Stimulated activated CD4-positive, alpha-beta T cell treated with anti-CD3 and anti-CD28 coated beads, Interleukin-15, amount 100 ng/mL, for 48 hours (primary cell): ENCODE data around the gene PHF5A.

Experiments
- DNase-seq, 2 donors: peaks; one replicate each; pipeline ENCODE4 v3.0.0-alpha.2; 2020; ENCODE audit warnings: low read depth in 2 of 2

The PHF5A gene

DNA sequence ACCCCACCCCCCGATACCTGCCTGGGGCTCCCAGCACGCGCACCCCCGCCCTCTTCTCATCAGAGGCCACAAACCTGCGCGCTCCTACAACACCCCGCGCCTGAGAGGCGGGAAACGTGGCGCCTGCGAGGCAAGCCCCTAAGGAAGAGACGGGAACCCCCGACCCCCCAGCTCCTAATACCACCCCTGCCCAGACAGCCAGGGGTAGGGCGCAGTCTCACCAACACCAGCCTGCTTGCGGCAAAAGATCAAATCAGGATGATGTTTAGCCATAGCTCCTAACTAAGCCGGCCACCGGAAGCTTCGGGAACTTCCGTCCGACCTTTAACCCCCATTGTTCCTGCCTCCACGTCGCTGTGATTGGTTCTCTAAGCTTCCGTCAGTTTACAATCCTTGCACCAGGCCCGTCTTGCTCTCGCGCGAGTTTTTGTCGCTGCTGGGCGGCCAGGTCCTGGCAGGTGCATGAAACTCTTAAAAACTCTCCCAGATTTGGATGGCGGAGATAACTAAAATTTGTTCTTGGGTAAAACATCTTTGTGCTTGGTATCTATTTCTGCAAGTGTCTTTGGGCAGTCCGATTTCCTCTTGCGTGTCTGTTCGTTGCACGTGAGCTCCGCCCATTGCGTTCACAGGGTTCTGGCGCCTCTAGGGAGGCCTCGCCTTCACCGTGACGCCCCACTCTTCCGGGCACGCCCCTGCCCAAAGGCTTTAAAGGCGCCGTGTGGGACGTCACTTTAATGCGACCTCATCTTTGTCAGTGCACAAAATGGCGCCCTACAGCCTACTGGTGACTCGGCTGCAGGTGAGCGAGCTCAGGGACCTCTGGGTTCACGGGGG lies at the start of gene PHF5A, which contains the start of gene ACO2:
PHF5A (minus strand) TSS at position 312 of the 837 bp plus-strand sequence; CDS start at position 273, 39 bp downstream.
ACO2 (plus strand) TSS at position 737 of the 837 bp plus-strand sequence; CDS start at position 767, 30 bp downstream.
- peak; percentile 95 to 98 for DNase-seq

GRCh38 chr22:41518048-41518347 lies 49.5 kb upstream of the PHF5A start:
- DNase-seq: no peak

- peak; percentile 41 to 53 for DNase-seq
Observed at GRCh38 chr22:41517172-41518047, 48.9 kb upstream of the PHF5A start.

DNA sequence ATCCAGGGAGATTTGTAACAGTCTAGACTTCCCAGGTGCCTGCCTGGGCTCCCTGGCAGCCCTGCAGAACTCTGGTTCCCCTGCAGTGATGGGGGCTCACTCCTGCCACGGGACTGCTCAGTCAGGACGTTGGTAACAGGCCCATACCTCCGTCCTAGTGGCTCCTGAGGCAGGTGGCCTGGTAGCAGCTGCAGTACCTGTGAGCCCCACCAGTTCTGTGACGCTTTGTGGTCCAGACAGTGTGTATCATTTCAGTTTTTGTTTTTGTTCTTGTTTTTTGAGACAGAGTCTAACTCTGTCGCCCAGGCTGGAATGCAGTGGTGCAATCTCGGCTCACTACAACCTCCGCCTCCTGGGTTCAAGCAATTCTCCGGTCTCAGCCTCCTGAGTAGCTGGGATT lies 48.0 kb upstream of the PHF5A start:
- no peak for DNase-seq

DNA sequence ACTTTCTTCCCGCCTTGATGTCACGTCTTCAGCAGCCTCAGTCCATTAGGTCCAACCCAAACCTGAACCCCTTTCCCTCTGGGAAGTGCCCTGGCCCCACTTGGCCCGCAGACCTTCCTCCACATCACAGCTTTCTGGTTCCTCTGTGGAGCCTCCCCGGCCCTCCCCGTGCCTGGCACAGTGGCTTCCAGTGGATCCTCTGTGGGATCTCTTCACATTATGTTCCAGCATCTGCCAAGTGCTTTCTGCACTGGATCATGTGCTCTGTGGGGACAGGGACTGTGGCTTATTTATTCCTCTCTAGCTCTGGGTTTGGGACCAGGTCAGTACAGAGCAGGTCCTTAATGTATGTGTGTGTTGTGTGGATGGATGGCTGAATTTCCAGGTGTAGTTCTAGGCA lies 44.9 kb upstream of the PHF5A start:
- DNase-seq: no peak

DNA sequence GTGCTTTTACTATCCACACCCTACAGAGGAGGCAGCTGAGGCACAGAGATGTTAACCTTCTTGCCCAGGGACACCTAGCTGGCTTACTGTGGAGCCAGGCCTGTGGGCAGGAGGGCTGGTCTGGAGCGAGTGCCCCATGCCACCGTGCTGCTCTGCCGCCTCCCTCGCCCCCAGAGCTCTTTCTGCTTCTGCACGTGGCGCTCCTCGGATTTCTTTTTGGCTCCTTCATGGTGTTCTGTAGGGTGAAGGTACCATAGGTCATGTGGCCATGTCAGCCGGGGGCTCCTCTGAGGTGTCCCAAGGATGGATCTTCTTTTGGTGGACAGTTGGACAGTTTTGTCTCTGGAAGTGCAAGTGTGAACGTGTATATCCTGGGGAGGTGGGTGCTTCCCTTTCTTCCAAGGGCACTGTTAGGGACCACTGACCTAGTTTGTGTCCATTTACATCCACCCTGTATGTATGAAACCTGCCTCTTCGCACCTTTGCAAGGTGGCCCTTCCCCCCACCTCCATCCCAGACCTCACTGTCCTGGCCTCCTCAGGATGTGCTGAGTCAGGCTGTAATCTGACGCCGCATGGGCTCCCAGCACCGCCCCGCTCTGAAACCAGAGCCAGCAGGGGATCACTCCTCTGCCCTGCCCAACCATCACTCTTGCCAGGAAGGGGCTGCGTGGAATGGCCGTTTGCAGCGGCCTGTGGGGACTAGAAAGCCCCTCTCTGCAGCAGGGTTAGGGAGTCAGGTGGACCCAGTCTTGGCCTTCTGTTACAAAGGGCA lies 44.1 kb upstream of the PHF5A start:
- no peak for DNase-seq

GRCh38 chr22:41511521-41511968 lies 43.1 kb upstream of the PHF5A start:
- DNase-seq: no peak

DNA sequence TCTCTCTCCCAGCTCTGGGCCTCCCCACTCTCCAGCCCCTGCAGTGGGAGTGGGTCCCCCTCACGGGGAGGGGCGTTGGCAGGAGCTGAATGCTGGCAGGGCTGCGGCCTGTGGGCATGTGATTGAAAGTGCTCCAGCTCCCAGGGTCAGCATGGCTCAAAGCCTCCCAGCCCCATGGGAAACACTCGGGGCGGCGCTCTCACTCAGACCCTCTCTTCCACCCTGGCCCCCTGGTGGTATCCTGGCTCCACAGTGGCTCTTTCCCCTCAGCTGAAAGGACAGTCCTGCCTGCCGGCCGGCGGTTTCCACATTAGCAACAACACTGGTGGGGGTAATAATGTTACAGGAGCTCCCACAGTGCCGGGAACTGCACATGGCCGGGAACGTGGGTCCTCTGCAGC lies 40.3 kb upstream of the PHF5A start:
- no peak for DNase-seq

- DNase-seq: no peak
Observed at GRCh38 chr22:41507330-41508063, 39.0 kb upstream of the PHF5A start.

DNA sequence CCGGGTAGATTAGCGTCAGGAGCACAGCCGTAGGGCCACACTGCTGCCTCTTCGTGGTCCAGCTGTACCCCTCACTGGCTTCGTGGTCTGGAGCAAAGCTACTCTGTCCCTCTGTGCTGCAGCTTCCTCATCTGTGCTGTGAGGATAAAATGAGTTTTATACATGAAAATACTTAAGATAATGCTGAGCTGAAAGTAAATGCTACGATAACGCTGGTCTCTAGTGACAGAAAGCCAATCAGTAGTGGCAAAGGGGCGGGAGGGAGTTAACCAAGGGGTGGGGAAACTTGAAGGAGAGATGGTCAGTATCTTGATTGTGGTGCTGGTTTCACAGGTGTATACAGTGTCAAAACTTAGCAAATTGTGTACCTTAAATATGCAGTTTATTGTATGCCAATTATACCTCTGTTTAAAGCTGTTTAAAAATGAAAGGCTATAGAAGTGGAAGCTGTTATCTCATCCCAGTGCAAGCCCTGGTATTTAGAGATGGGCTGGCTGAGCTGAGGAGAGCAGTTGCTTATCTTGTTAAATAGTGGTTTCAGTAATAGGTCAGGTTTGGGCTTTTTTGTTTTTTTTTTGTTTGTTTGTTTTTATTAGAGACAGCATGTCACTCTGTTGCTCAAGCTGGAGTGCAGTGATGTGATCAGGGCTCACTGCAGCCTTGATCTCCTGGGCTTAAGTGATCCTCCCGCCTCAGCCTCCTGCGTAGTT lies 37.2 kb upstream of the PHF5A start:
- DNase-seq: no peak

- no peak for DNase-seq
Observed at GRCh38 chr22:41504816-41505215, 36.3 kb upstream of the PHF5A start.

- DNase-seq: no peak
Observed at GRCh38 chr22:41504397-41504796, 35.9 kb upstream of the PHF5A start.

DNA sequence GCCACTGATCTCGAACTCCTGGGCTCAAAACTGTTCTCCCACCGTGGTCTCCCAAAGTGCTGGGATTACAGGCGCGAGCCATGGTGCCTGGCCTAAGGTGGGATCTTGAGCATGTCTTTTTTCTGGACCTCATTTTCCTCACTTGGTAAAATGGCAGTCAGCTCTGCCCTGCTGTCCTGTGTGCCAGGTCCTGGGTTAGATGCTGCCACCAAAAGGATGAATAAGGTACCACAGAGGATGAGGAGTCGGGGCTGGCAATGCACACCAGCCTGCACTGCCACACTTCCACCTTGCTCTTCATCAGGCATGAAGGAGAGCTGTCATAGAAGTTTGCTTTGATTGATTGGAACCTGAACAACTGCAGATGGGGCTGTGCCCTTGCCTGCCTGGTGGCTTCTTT lies 32.7 kb upstream of the PHF5A start:
- no peak for DNase-seq

GRCh38 chr22:41500303-41500702 lies 31.8 kb upstream of the PHF5A start:
- no peak for DNase-seq

- no peak for DNase-seq
Observed at GRCh38 chr22:41499624-41500280, 31.3 kb upstream of the PHF5A start.

DNA sequence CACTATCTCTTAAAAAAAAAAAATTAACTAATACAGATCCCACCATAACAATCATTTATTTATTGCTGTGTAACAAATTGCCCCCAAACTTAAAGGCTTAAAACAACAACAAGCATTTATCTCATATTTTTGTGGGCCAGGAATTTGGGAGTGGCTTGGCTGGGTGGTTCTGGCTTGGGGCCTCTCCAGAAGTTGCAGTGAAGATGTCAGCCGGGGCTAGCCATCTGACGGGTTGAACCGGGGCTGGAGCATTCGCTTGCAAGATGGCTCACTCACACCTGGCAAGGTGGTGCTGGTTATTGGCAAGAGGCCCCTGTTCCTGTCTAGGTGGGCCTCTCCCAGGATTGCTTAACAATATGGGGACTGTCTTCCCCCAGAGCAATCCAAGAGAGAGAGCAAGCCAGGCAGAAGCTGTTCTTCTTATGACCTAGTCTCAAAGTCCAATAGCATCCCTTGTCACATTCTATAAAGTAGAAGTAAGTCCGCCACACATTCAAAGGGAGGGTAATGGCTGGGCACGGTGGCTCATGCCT lies 29.9 kb upstream of the PHF5A start:
- DNase-seq: no peak

DNA sequence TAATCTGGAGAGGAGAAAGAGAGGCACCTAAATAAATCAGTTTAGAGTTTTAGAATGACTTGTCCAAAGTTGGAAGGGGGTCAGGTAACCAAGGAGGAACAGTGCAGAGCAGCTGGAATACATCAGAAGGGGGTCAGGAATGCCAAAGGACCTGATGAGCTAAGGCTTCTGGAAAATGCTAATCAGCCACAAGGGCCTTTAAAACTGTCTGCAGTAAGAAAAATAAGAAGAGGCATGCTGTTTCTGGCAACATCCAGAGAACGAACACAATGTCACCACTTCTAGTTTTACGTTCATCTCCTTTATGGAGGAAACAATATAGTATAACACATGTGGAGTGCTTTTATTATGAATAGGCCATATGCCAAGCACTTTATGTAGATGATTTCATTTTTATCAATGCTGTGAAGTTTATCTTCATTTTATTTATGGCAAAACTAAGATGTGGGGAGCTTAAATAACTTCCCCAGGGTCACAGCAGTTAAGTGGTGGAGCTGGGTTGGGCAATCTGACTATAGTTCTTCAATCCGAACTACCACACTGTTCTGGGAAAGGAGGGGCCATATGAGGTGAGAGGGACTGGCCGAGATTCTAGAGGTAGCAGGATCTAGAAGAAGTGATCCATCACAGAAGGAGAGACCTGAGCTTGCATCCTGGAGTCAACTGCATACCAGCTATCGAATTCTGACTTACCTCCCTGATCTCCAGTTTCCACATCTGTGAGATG lies 23.0 kb upstream of the PHF5A start:
- DNase-seq: no peak

DNA sequence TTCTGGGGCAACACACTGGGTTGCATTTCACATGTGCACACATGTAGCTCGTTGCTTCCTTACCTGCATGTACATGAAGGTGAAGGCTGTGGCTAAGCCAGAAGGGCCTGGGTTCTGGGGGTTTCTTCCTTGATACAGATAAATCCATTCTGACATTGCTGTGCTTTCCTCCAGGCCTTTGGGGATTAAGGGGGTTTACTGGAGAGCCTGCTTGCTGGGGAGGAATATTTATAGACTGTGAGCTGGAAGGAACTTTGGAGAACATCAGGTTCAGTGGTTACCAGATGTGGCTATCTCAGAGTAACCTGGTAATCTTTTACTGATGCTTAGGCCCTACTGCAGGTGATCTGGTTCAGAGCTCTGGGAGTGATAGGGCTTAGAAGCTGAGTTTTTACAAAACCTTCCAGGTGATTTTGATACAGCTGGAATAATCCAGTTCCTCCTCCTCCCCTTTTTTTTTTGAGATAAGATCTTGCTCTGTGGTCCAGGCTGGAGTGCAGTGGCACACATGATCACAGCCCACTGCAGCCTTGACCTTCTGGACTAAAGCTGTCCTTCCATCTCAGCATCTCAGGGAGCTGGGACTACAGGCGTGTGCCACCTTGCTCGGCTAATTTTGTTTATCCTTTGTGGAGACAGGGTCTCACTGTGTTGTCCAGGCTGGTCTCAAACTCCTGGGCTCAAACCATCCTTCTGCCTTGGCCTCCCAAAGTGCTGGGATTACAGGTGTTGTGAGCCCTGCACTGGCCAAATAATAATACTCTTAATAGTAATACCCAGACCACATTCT lies 20.3 kb upstream of the PHF5A start:
- no peak for DNase-seq
